ENCODE data around the gene NKX6-2.
"Not testable (repeated sequence)": the region's sequence is repeated elsewhere in the genome, so short reads cannot be mapped to it uniquely, and the experiment has no call there.

NKX6-2 gene

DNA sequence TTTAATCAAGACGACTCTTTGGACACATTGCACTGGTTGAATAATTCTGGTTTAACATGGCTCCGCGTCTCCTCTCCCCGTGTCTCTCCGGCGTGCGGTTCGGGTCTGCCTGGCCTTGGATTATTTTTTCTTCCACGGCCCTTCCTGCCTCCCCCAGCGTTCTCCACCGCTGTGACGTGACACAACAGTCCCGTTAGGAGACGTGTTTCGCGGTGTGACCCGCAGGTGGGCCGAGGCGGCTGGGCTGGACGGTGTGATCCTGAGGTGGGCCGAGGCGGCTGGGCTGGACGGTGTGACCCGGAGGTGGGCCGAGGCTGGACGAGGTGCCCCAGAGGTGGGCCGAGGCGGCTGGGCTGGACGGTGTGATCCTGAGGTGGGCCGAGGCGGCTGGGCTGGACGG is 12.0 kb upstream of the NKX6-2 start:
- DNase-seq (ENCODE audit: low spot score) = not testable (repeated sequence)

DNA sequence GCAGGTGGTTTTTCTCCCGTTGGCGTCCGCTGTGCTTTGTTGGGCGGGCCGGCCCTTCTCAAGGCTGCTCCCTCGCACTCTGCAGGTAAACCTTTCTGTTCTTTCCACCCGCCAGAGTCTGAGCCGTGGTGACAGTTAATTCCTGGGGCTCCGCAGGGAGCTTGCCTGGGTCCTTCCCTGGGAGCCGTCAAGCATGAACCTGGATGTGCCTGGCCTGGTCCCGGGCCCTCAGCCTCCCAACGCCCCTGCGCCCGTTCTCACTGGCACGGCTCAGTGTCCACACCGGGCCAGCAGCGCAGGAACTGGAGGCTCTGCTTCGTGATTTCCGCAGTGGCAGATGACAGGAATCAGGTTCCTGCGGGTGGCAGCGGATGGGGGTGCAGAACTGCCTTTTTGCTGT is 10.9 kb upstream of the NKX6-2 start:
- DNase-seq (ENCODE audit: low spot score) = no peak

- DNase-seq (ENCODE audit: low spot score) = no peak
Measured at GRCh38 chr10:132793871-132794849, 8.2 kb upstream of the NKX6-2 start.

GRCh38 chr10:132793213-132793612 is 7.3 kb upstream of the NKX6-2 start:
- DNase-seq (ENCODE audit: low spot score) = no peak

DNA sequence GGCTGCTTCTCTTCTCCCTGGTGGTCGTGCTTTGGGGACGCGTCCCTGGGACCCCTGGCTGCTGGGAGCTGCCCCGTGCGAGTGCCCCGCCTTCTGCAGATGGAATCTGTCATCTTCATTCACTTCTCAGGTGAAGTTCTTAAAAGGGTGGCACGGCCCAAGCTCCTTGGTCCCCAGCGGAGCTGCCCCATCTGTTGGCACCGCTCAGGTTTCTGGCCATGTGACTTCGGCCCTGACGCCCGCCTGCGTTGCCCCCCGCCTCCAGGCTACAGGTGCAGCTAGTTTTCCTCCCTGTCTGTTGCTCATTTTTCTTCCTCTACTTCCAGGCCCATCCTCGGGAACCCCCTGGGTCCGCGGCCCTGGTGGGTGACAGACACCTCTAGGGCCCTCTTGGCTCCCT is 6.8 kb upstream of the NKX6-2 start:
- no peak for DNase-seq (ENCODE audit: low spot score)

- DNase-seq (ENCODE audit: low spot score) = not testable (repeated sequence)
Measured at GRCh38 chr10:132792099-132792498, 6.2 kb upstream of the NKX6-2 start.

DNA sequence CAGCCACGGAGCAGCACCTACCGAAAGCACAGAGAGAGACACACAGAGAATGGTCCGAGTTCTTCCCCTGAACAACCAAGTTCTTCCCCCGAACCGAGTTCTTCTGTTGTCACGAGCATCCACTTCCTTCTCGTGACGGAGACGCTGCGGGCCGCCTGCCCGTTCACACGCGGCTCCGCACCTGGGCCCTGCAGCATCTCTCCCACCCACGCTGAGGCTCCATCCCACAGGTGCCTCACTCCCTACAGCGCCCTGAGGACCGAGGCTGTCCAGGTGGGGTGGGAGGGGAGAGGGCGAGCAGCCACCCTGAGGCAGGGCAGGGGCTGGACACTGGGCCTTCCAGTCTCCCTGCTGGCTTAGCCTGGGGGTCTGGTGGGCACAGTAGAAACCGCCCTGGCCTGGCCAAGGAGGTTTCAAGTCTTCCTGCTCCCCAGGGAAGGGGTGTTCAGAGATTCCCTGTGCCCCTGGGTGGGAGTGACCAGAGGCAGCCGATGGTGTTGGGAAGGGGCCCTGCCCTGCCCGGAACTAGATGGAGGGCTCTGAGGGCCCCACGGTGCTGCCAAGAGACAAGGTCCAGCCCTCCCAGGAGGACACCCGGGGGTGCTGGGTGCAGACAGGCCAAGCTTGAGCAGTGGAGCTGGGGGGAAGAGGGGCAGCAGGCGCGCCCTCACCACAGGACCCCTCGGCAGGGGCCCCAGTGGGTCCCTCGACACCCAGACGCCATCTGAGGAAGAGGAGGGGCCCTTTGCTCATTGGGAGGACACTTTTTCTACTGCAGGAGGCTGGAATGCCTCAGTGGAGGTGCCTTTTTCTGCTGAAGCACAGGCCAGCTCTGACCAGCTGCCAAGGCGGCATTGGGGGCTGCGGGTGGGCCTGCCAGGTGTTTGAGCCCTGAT is 5.2 kb upstream of the NKX6-2 start:
- no peak for DNase-seq (ENCODE audit: low spot score)

DNA sequence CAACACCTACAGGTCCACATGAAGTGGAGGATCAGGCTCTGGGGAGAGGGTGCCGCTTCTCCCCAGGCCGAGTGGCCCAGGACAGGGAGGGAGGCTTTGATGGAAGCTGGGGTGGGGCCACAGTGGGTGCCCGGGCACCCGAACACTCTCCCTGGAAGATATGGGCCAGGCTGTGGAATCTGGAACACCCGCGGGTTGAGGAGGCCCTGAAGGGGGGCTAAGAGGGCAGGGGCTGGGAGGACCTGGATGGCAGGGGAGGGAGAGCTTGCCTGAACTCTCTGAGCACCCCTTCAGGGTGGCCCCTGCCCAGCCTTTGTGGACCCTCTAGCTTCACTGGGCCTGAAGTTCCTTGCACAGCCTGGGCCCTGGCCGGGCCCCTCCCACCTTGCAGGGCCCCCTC is 4.5 kb upstream of the NKX6-2 start:
- no peak for DNase-seq (ENCODE audit: low spot score)

GRCh38 chr10:132789659-132790148 is 3.8 kb upstream of the NKX6-2 start:
- DNase-seq (ENCODE audit: low spot score) = no peak

DNA sequence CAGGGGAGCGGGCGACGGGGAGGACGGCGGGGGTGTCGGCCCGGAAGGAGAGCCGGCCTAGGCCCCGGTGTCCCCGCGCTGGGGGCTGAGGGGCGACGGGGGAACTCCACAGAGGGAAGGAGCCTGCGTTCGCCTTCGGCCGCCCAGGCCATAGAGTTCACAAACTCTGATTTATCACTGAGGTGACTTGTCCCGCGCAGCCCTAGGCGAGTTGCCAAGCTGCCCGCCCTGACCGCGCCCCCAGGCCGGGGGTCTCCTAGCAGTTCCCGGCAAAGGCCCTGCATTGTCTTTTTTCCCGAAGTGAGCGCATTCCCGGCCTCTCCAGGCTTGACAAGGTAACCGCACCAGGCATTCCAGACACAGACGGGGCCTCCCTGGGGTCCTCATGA is 2.9 kb upstream of the NKX6-2 start:
- DNase-seq (ENCODE audit: low spot score) = no peak

DNA sequence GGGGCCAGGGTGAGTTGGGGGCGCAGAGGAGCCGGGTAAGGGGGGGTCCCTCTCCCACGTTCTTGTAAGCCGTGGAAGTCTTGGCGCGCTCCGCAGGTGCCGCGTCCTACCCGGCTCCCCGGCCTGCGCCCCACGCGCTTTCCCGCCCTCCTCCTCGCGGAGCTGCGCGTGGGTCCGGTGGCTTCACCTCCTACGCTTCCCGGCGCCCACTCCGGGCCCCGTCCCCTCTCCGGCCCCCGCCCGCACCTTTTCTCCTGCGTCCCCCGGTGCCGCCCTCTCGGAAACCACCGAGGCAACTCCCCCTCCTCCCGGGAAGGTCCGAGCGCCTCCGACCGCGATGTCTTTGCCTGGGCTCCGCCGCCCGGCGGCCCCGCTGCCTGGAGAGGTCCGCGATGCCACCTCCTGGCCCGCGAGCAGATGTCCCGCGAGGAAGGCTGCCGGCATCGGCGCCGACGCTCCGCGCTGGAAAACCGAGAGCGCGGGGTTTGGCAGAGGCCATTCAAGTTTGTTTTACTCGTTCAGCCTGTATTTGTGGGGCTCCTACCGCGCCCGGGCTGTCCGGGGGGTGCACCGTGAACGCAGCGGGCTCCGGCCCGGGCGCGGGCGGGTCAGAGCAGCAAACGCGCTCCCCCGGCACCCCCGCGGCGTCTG is 2.4 kb upstream of the NKX6-2 start:
- peak; percentile 66 for DNase-seq (ENCODE audit: low spot score)

DNA sequence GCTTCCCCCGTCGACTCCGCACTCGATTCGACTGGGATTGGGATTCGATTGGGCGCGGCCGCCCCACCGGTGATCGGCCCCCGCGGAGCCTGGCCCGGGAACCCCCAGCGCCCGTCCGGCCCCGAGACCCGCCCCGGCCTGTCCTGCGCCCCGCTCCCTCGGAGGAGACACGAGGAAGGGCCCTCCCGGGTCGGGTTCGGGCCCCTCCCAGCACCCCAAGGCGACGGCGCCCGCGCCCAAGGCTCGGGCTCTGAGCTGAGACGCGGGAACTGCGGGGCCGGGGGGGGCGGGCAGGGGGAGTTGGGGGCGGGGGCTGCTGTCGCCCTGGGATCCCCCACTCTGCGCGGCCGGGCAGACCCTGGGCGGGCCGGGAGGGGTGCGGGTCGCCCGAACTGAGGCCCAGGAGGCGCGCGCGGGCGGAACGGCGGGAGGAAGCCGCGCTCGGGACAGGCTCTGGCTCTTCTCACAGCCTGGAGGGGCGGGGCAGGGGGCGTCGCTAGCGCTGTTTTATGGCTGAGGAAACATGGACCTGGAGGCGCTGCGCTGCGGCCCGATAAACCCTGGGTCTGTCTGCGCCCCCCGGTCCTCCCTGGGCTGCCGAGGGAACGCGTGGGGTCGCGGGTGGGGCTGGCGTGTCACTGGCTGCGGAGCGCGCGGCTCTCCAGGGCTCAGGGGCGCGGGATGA is 1.7 kb upstream of the NKX6-2 start:
- DNase-seq (ENCODE audit: low spot score) = peak; percentile 76

- DNase-seq (ENCODE audit: low spot score) = no peak
Measured at GRCh38 chr10:132786884-132787494, 1.0 kb upstream of the NKX6-2 start.

DNA sequence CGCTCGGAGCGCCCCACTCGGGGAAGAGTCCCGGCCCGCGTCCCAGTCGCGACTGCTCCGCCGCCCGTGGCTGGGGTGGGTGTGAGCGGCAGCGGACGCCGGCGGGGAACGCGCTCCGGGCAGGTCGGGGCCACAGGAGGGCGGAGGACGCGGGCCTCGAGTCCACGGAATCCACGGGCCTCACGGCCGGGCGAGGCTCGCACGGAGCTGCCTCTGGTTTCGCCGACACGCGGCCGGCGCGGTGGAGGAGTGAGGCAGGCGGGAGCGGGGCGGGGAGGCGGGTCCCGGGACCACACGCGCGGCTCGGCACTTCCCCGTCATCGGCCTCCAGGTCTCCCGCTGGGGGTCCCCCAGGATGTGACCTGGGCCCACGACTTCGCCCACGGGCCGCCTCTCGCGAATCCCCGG is 533 bp upstream of the NKX6-2 start:
- no peak for DNase-seq (ENCODE audit: low spot score)

GRCh38 chr10:132784866-132785722 is 853 bp downstream of the NKX6-2 start:
- no peak for DNase-seq (ENCODE audit: low spot score)

GRCh38 chr10:132783940-132784865 is 1.7 kb downstream of the NKX6-2 start:
- DNase-seq (ENCODE audit: low spot score) = no peak

DNA sequence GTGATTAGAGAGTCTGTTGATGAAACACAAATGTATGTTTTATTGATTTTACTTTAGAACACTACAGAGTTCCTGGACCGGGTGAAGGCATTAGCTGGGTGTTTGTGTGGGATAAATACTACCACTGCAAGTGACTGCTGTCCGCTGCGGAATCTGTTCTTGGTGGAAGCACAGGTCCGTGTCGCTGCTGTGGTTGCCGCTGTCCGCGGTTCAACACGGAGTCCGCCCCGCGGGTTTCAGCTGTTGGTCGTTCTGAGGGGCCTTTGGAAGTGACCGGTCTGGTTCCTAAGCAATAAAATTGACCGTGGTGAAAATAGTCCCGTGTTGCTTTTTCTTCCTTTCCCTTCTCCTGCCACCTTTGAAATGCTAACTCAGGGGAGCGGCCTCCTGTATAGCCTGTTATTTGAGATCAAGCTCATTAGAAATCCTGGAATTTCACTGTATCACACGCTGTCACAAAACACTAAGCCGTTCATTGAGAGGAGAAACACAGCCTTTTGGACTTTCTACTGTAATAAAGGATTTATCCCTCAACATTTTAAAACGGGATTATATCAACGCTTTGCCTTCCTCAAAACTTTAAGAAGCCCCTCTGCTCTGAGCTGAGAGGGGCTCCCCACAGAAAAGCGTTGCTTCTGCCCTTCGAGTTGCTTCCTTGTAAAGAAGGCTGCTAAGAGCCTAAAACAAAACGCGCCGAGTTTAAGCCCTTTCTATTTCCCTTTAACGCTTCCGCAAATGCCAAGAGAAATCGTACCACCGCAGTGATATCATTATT is 2.6 kb downstream of the NKX6-2 start:
- no peak for DNase-seq (ENCODE audit: low spot score)

- no peak for DNase-seq (ENCODE audit: low spot score)
Measured at GRCh38 chr10:132781556-132781955, 4.4 kb downstream of the NKX6-2 start.
